HG02642 (cell line): ENCODE measurements around the gene ENOX2.
"Not testable (repeated sequence)": the region's sequence is repeated elsewhere in the genome, so short reads cannot be mapped to it uniquely, and the experiment has no call there.

ENCODE experiments used
- ATAC-seq: cut with Tn5 transposase; IDR thresholded peaks from one replicate; pipeline ENCODE4 v1.9.1; 2021; ENCODE audit warnings: mild to moderate bottlenecking; ENCODE audit not compliant: unreplicated experiment, poor library complexity

The ENOX2 gene

GRCh38 chrX:130829526-130830515 lies 73.2 kb downstream of the ENOX2 start:
- ATAC-seq: no peak

GRCh38 chrX:130828641-130829040 lies 74.4 kb downstream of the ENOX2 start:
- ATAC-seq: no peak

- no peak for ATAC-seq
Measured at GRCh38 chrX:130827648-130828047, 75.4 kb downstream of the ENOX2 start.

DNA sequence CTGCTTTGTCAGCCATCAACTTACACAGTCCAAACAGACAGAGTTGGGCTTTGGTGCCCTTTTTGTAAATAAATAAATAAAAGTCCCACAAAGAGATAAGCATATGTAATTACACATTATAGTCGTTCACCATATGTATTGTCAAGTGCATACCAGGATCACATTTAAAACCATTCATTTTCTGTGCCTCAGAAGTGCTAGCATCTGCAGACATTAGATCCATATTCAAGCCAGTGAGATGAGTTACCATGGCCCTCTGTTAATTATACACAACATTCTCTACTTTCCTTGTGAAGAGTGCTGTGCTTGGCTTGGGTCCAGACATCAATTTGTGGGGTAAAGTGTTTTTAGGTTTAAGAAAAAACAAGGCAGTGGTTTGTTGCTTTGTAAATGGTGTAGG lies 76.8 kb downstream of the ENOX2 start:
- ATAC-seq: no peak

DNA sequence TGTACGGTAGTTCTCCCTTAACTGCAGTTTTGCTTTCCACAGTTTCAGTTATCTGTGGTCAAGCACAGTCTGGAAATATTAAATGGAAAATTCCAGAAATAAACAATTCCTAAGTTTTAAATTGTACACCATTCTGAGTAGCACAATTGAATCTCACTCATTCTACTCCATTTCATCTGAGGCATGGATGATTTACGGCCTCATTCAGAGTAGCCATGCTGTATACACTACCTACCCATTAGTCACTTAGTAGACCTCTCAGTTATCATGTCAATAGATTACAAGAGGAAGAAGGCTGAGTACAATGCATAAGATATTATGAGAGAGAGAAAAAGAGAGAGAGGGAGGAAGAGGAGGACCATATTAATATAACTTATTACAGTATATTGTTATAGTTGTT lies 77.5 kb downstream of the ENOX2 start:
- ATAC-seq: no peak

DNA sequence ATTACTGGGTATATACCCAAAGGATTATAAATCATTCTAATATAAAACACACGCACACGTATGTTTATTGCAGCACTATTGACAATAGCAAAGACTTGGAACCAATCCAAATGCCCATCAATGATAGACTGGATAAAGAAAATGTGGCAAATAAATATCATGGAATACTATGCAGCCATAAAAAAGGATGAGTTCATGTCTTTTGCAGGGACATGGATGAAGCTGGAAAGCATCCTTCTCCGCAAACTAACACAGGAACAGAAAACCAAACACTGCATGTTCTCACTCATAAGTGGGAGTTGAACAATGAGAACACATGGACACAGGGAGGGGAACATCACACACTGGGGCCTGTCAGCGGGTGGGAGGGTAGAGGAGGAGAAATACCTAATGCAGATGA lies 83.6 kb downstream of the ENOX2 start:
- ATAC-seq: not testable (repeated sequence)

DNA sequence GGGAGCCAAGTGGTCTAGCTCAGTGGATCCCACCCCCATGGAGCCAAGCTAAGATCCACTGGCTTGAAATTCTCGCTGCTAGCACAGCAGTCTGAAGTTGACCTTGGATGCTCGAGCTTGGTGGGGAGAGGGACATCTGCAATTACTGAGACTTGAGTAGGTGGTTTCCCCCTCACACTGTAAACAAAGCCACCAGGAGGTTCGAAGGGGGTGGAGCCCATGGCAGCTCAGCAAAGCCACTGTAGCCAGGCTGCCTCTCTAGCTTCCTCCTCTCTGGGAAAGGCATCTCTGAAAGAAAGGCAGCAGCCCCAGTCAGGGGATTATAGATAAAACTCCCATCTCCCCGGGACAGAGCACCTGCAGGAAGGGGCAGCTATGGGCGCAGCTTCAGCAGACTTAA lies 89.1 kb downstream of the ENOX2 start:
- ATAC-seq: not testable (repeated sequence)

GRCh38 chrX:130810561-130810960 lies 92.4 kb downstream of the ENOX2 start:
- ATAC-seq: no peak

- ATAC-seq: no peak
Measured at GRCh38 chrX:130805903-130806302, 97.1 kb downstream of the ENOX2 start.

- no peak for ATAC-seq
Measured at GRCh38 chrX:130803537-130803936, 99.5 kb downstream of the ENOX2 start.

DNA sequence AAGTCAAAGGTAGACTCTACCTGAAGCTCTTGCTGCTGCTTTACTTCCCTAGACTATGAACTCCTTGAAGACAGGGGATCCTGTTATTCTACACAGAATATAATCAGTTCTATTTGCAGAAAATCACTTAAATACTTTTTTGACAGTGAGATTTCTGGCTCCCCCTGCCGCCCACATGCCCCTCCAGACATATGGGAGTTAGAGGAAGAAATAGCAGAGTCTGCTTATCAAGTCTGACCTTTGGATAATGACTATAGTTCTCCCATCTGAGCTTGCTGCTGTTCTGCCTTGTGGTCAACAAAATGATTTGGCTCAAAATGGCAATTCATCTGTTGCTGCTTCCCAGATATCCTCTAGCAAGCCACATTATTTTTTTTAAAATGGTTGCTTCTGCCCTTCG lies 101.1 kb downstream of the ENOX2 start:
- ATAC-seq: no peak

GRCh38 chrX:130799393-130799792 lies 103.6 kb downstream of the ENOX2 start:
- no peak for ATAC-seq

GRCh38 chrX:130793975-130794374 lies 109.0 kb downstream of the ENOX2 start:
- no peak for ATAC-seq

DNA sequence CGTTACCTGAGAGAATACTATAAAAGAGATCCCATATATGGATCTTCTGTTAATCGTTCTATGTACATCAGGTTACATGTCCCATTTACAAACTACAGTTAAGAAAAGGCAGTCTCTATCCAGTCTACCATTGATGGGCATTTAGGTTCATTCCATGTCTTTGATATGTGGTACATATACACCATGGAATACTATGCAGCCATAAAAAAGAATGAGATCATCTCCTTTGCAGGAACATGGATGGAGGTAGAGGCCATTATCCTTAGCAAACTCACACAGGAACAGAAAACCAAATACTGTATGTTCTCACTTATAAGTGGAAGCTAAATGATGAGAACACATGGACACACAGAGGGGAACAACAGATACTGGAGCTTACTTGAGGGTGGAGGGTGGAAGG lies 111.1 kb downstream of the ENOX2 start:
- ATAC-seq: not testable (repeated sequence)

- ATAC-seq: no peak
Measured at GRCh38 chrX:130789793-130790192, 113.2 kb downstream of the ENOX2 start.

DNA sequence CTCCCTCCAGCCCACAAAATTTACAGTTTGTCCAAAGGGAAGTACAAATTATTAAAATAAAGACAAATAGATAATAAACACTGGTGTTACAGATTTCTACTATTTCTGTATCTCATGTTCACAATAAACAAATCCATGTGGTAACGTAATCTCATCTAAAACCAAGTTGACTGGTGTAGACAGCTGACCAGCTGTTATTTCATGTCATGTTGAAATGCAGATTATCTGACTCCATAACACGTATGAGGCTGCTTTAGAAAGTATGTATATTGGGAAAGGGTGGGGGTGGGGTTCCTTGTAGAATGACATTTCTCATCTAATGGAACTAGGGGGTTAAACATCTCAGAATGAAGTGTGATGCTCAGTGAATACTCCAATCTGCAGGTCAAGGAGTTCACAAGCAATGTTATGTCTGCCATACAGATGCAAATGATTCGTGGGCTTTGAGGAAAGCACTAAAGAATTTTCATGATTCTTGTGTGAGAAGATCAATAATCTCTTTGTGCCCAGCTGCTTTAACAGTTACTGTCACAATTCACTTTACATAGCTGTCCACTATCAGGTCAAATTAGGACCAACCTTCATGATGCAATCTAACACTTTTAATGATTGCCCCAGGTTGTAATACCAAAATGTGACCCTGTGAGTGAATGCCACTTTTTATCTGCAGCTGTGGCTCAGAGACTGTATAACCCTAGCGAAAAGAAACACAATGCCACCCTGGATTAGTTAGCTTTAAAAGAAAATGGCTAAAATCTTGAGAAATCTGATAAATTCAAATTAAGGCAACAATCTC lies 114.0 kb downstream of the ENOX2 start:
- no peak for ATAC-seq

- no peak for ATAC-seq
Measured at GRCh38 chrX:130786030-130786429, 117.0 kb downstream of the ENOX2 start.

GRCh38 chrX:130778773-130779172 lies 124.2 kb downstream of the ENOX2 start:
- no peak for ATAC-seq

DNA sequence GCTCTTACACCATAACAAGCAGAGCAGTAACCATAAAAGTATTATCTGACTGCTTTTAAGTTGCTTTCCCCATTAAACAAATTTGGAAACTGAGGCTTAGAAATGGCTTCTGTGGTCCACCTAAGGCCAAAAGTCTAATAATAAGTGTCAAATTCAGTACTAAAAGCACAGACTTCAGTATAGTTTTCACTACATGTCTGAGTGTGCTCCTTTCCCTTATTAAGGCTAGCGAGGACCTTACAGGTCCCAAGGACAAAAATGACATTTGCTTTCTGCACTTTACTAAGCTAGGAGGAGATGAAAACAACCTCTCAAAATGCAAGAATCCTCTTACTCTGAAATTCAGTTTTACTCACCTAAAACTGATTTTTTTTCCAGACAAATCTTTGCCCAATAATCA lies 127.2 kb downstream of the ENOX2 start:
- ATAC-seq: no peak

- no peak for ATAC-seq
Measured at GRCh38 chrX:130772776-130773143, 130.2 kb downstream of the ENOX2 start.

DNA sequence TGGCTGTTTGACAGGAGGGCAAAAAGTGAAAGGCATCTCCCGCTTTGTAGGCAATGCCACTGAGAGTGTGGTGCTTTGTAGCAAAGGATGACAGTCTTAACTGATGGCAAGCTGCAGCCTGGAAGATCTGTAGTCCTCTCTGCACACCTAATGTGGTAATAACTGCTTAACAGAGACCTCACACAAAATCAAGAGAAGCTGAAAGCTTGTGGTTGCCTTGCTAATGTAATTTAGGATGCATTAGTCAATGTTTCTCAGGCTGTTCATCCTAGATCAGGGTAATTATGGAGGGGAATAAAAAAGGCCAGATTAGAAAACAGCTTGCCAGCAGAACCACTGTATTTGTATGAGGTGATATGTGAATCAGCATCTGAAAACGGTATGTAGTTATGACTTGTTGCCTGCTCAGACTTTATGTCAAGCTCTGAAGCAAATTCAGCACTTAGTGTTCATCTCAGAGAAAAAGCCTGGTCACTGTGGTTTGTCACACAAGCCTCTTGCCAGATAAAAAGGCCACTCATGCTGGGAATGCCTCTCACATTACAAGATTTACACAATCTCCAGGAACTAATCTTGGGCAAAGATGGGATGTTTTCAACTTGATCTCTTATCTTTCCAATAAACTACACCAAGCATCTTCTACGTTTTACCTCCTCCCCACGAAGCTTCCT lies 130.8 kb downstream of the ENOX2 start:
- no peak for ATAC-seq
